Type B pancreatic cell (in vitro differentiated cells): Measurements from ENCODE around the gene SERPINE2. TPM values are rescaled to one million over a fixed set of nuclear protein-coding genes. Genes with fewer than 3 reads are reported as not detected.

Experiments
- DNase-seq: peaks from one replicate; pipeline ENCODE4 v3.0.0; 2021; ENCODE audit warnings: mixed read lengths; ENCODE audit not compliant: unreplicated experiment; ENCODE audit errors: extremely low spot score
- H3K27ac Mint-ChIP-seq: 2 replicates; pipeline ENCODE4 v1.8.0; 2021; ENCODE audit warnings: mild to moderate bottlenecking, mixed read lengths
- H3K27me3 Mint-ChIP-seq: 2 replicates; pipeline ENCODE4 v1.8.0; 2021; ENCODE audit warnings: mixed read lengths
- H3K36me3 Mint-ChIP-seq: 2 replicates; pipeline ENCODE4 v1.8.0; 2021; ENCODE audit warnings: mixed read lengths
- H3K4me1 Mint-ChIP-seq: one replicate; pipeline ENCODE4 v1.8.0; 2021; ENCODE audit warnings: mixed read lengths; ENCODE audit not compliant: unreplicated experiment
- H3K4me3 Mint-ChIP-seq: 2 replicates; pipeline ENCODE4 v1.8.0; 2021; ENCODE audit warnings: mild to moderate bottlenecking, mixed read lengths
- H3K9me3 Mint-ChIP-seq: 2 replicates; pipeline ENCODE4 v1.8.0; 2021; ENCODE audit warnings: mixed read lengths
- CTCF ChIP-seq: fragments of 200-600 bp; sonication (generic); conservative IDR thresholded peaks from 2 replicates; pipeline ENCODE4 v1.5.0; 2021; ENCODE audit warnings: antibody characterized with exemption, mild to moderate bottlenecking
- total RNA-seq: library from RNA; stranded (reverse); gene quantifications from 2 replicates; pipeline ENCODE4 v1.2.1, GENCODE V29; 2021; ENCODE audit warnings: low replicate concordance

Gene SERPINE2
- total RNA-seq, 1 donor from 2014 or later: 37.4 TPM

- no peaks in the 10 kb centered on the region for H3K4me1 Mint-ChIP-seq
- no peak for DNase-seq
- H3K27me3 Mint-ChIP-seq: no peaks in the 10 kb centered on the region
- peaks cover 3% of the 10 kb centered on the region for H3K36me3 Mint-ChIP-seq
- no peak overlapping the region for H3K27ac Mint-ChIP-seq
- H3K4me3 Mint-ChIP-seq: no peak overlapping the region
- H3K9me3 Mint-ChIP-seq: no peaks in the 10 kb centered on the region
- TF ChIP-seq CTCF: no peak
Measured at GRCh38 chr2:223980803-223981202, 58.3 kb downstream of the SERPINE2 start.

GRCh38 chr2:223980397-223980735 lies 58.7 kb downstream of the SERPINE2 start:
- Mint-ChIP-seq H3K9me3 (no peaks in the 10 kb centered on the region), H3K4me1 (no peaks in the 10 kb centered on the region), H3K27ac (no peak overlapping the region), H3K27me3 (no peaks in the 10 kb centered on the region), H3K4me3 (no peak overlapping the region), H3K36me3 (peaks cover 3% of the 10 kb centered on the region)
- DNase-seq: no peak
- no peak for TF ChIP-seq CTCF

- H3K36me3 Mint-ChIP-seq: peaks cover 3% of the 10 kb centered on the region
- H3K27me3 Mint-ChIP-seq: no peaks in the 10 kb centered on the region
- no peak for TF ChIP-seq CTCF
- no peak for DNase-seq
- H3K4me1 Mint-ChIP-seq: no peaks in the 10 kb centered on the region
- no peak overlapping the region for H3K27ac Mint-ChIP-seq
- H3K4me3 Mint-ChIP-seq: no peak overlapping the region
- H3K9me3 Mint-ChIP-seq: no peaks in the 10 kb centered on the region
Measured at GRCh38 chr2:223979730-223980396, 59.2 kb downstream of the SERPINE2 start.

GRCh38 chr2:223978451-223978850 lies 60.6 kb downstream of the SERPINE2 start:
- H3K27ac Mint-ChIP-seq: no peak overlapping the region
- H3K9me3 Mint-ChIP-seq: no peaks in the 10 kb centered on the region
- no peaks in the 10 kb centered on the region for H3K4me1 Mint-ChIP-seq
- DNase-seq: no peak
- H3K4me3 Mint-ChIP-seq: no peak overlapping the region
- TF ChIP-seq CTCF: no peak
- no peaks in the 10 kb centered on the region for H3K27me3 Mint-ChIP-seq
- peaks cover 3% of the 10 kb centered on the region for H3K36me3 Mint-ChIP-seq

GRCh38 chr2:223976635-223977226 lies 62.4 kb downstream of the SERPINE2 start:
- Mint-ChIP-seq H3K9me3 (no peaks in the 10 kb centered on the region), H3K27me3 (no peaks in the 10 kb centered on the region), H3K27ac (no peak overlapping the region), H3K36me3 (no peaks in the 10 kb centered on the region), H3K4me1 (no peaks in the 10 kb centered on the region), H3K4me3 (no peak overlapping the region)
- no peak for DNase-seq
- TF ChIP-seq CTCF: no peak
